ENCODE data around the gene PRKCZ.
A peak's percentile ranks its signal among the peaks of the same experiment; 100 is the strongest.

The PRKCZ gene

DNA sequence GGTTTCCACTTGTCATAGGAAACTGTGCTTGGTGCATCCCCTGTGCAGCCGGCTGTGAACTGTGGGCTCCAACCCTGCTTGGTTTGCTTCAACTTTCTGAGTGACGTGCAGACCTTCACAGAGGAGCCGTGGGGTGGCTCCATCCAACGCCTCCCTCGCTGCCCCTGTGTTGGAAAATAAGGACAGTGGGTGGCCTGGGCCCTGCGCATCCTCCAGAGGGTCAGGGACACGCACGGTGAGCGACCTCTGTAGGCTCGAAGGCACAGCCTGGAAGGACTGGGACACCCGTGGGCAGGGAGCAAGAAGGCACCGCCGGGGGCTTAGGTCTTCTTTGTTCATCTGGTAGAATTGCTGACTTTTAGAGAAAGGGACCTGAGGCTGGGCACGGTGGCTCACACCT is 150.9 kb downstream of the PRKCZ start:
- no peak for DNase-seq

DNA sequence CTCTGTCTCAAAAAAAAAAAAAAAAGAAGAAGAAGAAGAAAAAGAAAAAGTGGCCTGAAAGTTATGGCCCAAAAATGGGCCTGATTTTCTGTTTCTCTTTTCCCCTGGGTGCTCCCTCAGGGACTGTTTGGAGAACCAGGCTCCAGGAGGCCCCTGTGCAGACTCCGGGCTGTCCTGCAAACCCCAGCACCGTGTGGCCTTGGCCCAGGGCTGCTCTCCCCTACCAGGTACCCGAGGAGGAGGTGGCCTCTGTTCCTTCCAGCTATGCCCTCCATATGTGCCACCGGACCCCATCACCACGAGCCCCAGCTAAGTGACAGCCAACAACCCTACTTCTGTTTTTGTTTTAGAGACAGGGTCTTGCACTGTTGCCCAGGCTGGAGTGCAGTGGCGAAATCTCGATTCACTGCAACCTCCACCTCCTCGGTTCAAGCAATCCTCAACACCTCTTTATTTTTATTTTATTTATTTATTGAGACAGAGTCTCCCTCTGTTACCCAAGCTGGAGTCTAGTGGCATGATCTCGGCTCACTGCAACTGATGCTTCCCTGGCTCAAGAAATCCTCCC is 151.9 kb downstream of the PRKCZ start:
- no peak for DNase-seq

GRCh38 chr1:2202843-2203601 is 152.8 kb downstream of the PRKCZ start:
- no peak for DNase-seq

DNA sequence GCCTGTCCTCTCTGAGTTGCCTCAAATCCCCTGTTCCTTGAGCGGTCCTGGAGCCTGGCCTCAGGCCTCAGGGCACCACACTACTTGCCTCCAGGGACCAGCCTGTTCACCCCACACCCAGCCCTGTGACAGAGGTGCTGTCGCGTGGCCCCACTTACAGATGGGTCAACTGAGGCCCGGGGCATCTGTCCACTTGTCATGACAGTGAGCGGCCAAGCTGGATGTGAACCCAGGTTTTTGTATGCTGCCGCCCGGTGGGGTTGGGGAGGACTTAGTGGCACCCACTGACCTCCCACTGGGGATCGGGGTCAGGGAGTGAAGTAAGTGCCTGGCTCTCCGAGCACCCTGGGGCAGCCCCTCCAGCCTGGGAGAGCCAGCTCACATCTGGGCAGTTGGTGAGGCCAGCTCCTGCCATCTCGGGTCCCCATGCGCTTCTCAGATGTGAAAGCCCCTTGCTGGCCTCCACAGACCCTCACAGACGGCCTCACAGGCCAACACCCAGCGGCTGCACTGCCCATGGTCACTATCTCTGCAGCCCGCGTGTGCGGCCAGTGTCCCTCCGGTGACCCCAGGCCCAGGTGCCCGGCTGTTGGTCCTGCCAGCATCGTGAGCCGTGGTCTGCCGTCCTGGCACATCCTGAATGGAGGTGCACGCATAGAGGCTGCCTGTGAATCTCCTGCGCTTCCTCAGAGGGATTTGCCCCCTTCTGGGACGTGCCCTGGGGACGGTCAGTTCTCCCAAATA is 153.6 kb downstream of the PRKCZ start:
- no peak for DNase-seq

- peak; percentile 53 for DNase-seq
These were observed 154.4 kb downstream of the PRKCZ start for GRCh38 chr1:2204415-2205190.

DNA sequence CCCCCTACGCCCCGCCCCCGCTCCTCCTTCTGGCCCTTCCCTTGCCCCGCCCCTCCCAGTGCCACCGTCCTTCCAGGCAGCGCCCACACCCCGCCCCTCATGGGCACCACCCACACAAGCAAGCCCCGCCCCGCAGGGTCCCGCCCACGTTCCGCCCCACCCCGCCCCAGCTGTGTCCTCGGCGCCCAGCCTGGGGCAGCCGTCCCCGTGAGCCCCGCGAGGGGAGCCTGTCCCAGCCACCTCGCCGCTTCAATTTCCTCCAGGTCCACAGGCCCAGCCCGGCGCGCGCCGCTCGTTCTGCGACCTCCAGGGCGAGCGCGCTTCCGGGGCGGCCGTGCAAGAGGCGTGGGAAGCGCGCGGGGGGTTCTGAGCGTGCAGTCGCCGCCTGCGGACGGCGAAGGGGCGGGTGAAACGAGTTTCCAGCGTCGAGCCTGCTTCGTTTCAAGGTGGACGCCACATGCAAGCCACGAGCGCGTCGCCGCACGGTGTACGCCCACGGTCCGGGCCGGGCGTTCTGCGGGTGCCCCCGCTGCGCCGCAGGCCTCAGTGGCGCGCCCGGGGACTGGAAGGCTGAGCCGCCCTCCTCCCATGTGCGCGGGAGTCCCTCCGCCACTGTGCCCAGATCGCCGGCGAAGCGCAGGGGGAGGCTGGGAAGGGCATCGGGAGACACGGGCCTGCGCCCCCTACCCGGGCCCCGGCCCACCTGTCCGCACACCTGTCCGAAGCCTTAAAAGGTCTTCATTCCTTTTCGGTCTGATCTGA is 155.2 kb downstream of the PRKCZ start:
- DNase-seq: peak; percentile 93

DNA sequence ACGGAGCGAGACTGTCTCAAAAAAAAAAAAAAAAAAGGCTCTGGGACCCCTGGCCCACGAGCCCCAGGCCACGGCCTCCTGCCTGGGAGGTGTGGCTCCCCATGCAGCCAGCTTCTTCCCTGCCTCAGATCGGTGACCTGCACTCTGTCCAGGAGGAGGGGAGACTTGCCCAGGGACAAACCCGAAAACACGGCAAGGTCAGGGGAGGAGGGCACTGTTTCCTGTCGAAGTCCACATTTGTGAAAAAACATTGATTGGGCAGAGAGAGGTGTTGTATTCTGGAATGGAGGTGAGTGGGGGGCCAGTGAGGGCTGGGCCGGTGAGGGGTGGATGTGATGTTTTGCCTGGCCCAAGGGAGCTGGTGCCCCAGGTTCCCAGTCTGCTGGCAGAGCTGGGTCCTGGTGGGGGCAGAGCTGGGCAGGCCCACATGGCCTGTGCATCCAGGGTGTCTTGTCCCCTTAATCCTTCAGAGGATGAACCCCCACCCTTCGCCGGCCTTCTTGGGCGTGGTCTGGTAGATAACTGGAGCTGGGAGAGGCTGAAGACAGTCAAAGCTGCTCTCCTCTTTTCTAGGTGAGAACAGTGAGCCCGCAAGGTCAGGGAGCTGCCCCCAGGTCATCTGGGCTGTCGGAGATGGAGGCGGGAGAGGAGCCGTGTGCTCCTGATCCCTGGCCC is 156.7 kb downstream of the PRKCZ start:
- no peak for DNase-seq

DNA sequence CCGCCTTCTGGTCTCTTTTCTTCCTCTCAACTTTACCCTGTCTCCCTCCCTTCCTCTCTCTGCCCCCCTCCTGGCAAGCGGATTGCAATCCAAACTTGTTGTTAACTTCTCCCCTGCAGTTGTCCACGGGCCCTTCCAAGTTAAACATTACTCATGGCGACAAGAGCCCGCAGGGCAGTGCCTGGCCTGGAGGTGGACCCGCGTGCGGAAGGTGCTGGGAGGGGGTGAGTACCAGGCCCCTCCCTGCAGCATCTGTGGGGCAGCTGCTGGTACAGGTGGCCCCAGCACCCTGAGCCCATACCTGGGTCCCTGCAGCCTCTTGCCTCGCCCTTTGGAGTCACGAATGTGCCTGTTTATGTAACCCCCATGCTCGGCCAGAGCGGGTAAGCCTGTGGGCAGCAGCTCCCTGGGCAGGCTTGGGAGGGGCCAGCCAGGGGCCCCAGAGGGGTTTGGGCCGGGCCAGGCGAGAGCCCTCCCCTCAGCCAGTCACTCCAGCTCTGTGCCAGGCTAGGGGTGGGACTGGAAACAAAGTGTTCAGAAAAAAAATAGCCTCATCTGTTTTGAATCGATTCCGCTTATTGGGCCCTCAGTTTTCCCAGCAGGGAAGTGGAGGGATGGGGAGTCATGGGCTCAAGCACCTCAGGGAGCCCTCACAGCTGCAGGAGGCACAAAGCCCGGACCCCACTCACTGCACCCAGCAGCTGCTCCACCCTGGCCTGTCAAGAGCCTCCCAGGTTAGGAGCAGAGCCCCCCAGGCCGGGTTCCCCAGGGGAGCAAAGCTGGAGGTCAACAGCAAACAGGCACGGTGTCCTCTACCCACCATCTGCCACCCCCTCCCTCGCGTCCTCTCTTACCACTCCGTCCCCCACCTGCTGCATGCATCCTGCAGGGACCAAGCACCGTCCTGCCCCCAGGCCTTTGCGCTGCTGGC is 158.4 kb downstream of the PRKCZ start:
- DNase-seq: peak; percentile 74

- DNase-seq: no peak
These were observed 159.3 kb downstream of the PRKCZ start for GRCh38 chr1:2209400-2210083.

- DNase-seq: no peak
These were observed 160.0 kb downstream of the PRKCZ start for GRCh38 chr1:2210084-2210653.

- no peak for DNase-seq
These were observed 160.6 kb downstream of the PRKCZ start for GRCh38 chr1:2210786-2211185.

- DNase-seq: no peak
These were observed 162.0 kb downstream of the PRKCZ start for GRCh38 chr1:2212274-2212531.

GRCh38 chr1:2212532-2213491 is 162.6 kb downstream of the PRKCZ start:
- DNase-seq: peak; percentile 95

GRCh38 chr1:2213576-2214505 is 163.6 kb downstream of the PRKCZ start:
- DNase-seq: no peak

- no peak for DNase-seq
These were observed 164.5 kb downstream of the PRKCZ start for GRCh38 chr1:2214541-2215241.

DNA sequence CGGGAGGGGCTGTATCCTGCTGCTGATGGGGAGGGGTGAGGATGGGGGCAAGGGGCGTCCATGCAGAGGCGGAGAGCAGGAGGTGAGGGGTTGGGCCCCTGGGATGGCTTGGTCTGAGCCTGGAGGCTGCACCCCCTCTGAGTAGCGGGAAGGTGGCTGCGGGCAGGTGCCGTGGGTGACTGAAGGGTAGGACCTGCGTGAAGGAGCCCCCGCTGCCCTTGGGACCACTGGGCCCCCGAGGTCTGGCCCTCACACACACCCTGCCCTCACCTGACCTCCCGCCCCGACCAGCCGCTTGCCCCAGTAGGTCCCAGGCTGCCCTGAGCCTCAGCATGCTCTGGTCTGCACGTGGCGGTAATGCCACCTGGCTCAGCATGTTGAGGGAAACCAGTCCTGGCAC is 165.1 kb downstream of the PRKCZ start:
- DNase-seq: no peak

Measured in DMS53 (cell line).